Ovary (tissue), 9 donors: ENCODE measurements around the gene PHC2. TPM values are rescaled to one million over a fixed set of nuclear protein-coding genes. Genes with fewer than 3 reads are reported as not detected.

Source experiments
- DNase-seq, 5 donors: peaks; one replicate each; pipeline ENCODE4 v3.0.0-alpha.2; 2019 to 2020
- H3K27ac ChIP-seq, 2 donors: fragments of 200-600 bp; one replicate each; pipeline versions ENCODE4 v1.5.1 to v1.8.0; 2019 to 2022
- H3K27me3 ChIP-seq: fragments of 200-600 bp; one replicate; pipeline ENCODE4 v1.8.0; 2022
- H3K36me3 ChIP-seq: fragments of 200-600 bp; sonication (generic); one replicate; pipeline ENCODE4 v1.5.1; 2019
- H3K4me1 ChIP-seq: one replicate; pipeline ENCODE4 v1.8.1; 2013; ENCODE audit warnings: mild to moderate bottlenecking, moderate library complexity; ENCODE audit not compliant: insufficient read depth
- H3K4me3 ChIP-seq: fragments of 200-600 bp; sonication (generic); one replicate; pipeline ENCODE4 v1.5.1; 2017
- H3K9me3 ChIP-seq, 2 donors: fragments of 200-600 bp in 1 of 2; sonication (generic) in 1 of 2; one replicate each; pipeline versions ENCODE4 v1.5.1 to v1.8.1; 2013 to 2019; ENCODE audit warnings: mild to moderate bottlenecking in 1 of 2, moderate library complexity in 1 of 2
- EP300 ChIP-seq: sonication (generic); formaldehyde crosslinking; IDR thresholded peaks from one replicate; pipeline ENCODE4 v1.6.1; 2017; ENCODE audit warnings: antibody characterized with exemption
- POLR2A ChIP-seq: fragments of 450-650 bp; IDR thresholded peaks from one replicate; pipeline ENCODE4 v1.6.1; 2017; ENCODE audit warnings: antibody characterized with exemption, mild to moderate bottlenecking, moderate library complexity
- WGBS, 3 donors: extraction: QIAGEN DNeasy Blood & Tissue Kit in 1 of 3; methylation state at CpG; one replicate each; pipeline versions ENCODE4 v1.1.5 to v1.1.7; 2013 to 2017; 5-methylcytosine and 5-hydroxymethylcytosine counted together
- intact Hi-C, 4 donors: fragments of 100-400 bp; cut with DNase I; formaldehyde crosslinking; loops; one replicate each; pipeline versions ENCODE4 v1.11.0 to v1.15.1; 2022 to 2023
- polyA plus RNA-seq, 2 donors: library from polyadenylated mRNA; stranded (reverse); fragments of 200-250 nt in 1 of 2; fragments of 350-450 nt in 1 of 2; fragmentation: Illumina TruSeq in 1 of 2; extraction: RNeasy Lipid Tissue Mini Kit (QIAGEN cat#74804) in 1 of 2; gene quantifications; one replicate each; pipeline ENCODE4 v1.2.3, GENCODE V29; 2013 to 2014
- total RNA-seq, 7 donors: library from RNA; depleted of rRNA in 2 of 7; stranded (reverse); fragments of >200 nt in 2 of 7; fragmentation: NEBNext Ultra II Directional in 3 of 7; extraction: Animal tissue kit (Norgen Biotek cat#: 25700) in 3 of 7; gene quantifications; one replicate each; pipeline versions ENCODE4 v1.1.0 to v1.2.4, GENCODE V29; 2016 to 2023
- TF ChIP-seq, protein P1 (sequence below), 3 donors: fragments of 450-650 bp in 2 of 3; fragments of 200-600 bp in 1 of 3; IDR thresholded peaks; one replicate each; pipeline versions ENCODE4 v1.5.1 to v1.8.0; 2016 to 2022; ENCODE audit warnings: antibody characterized with exemption in 3 of 3, mild to moderate bottlenecking in 1 of 3
- donor health status: DM: no; HTN: no; CAD: no; lungs with moderate emphysema.
- donor health status: DM: no; HTN: no; CAD: no.
- donor health status: Bipolar disorder and iron deficiency.
- donor health status: DM: yes; HTN: yes; CAD: no.
- donor health status: DM: no; HTN: no; CAD: no.
- donor health status: DM: yes; HTN: yes; CAD: no.

The PHC2 gene
- total and polyA plus RNA-seq, 9 donors = 52.3 to 101 (median 85.5) TPM

DNA sequence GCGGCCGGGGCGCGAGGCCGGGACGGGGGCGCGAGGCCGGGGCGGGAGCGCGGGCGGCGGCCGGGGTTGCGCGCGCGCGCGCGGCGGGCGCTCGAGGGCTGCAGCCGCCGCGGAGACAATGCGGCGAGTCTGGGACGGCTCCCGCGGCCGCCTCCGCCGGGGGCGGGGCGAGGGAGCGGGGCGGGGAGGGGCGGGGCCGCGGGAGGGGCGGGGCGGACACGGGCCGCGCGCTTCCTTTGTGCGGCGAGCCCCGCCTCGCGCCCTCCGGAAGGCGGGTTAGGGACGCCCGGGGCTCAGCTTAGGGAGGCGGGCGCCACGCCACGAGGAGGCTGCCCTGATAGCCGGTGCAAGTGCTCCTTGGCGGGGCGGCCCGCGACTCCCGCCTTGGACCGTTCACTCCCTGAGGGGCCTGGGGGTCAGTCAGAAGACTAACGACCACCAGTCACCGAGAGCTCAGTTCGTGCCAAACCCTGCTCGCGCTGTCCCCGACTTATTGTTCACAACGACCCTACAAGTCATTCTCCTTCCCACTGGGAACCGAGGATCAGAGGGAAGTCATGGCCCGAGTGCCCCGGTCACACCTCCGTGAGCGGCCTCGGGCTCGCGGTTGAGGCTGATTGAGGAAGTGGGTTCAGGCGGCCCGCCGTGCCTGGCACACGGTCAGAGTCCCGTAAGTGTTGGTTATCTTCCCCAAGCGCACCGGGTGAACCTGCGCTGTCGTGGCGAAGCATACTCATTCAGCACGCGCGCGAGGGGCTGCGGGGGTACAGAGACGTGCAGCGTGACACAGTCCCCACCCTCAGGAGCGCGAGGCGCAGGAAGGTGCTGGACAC lies 80.9 kb downstream of the PHC2 start:
- peak; percentile 83 to 92 (median 89) for DNase-seq
- Histone ChIP-seq H3K4me3 (peak overlapping the region; percentile 87), H3K27me3 (no peaks in the 10 kb centered on the region), H3K9me3 (no peaks in the 10 kb centered on the region), H3K27ac (peak overlapping the region; percentile 44 to 81), H3K4me1 (peaks cover 14% of the 10 kb centered on the region), H3K36me3 (no peaks in the 10 kb centered on the region)
- WGBS, 3 donors = 0 to 1% (median 1%) methylated on average over 41 to 96 of the region's 104 CpGs
- TF ChIP-seq EP300 (no peak), POLR2A (peak; percentile 68)
- intact Hi-C loops = no loop called here

DNA sequence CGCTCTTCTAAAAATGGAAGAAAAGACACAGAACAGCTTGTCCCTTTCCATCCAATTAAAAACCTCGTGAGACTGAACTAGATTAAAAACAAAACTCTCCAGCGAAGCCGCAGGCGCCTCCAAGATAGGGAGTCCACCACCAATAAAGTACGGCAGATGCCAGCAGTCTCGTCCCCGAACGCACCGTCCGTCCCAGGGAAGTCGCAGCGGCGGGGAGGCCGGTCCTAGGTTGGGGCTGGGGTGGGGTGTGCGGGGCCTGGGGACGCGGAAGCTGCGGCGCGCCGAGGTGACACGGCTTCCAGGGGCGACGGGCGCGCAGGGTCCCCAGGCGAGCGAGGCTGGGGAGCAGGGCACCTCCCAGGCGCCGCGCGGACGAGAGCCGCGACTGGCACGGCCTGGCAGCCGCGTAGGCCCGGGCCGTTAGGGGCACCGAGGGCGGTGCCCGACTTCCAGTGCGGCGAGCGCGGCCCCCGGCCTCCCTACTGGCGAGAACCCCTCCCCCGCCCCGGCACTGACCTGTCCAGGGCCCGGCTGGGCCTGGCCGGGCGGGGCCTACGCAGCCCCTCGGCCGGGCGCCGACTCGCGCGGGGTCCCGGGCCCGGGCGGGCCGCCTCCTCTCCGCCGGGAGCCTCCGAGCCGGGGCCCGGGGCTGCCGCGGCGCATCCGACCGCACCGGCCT lies 81.7 kb downstream of the PHC2 start:
- peak overlapping the region; percentile 90 to 93 for H3K27ac ChIP-seq
- intact Hi-C loops = no loop called here
- WGBS, 3 donors = 0 to 1% (median 0%) methylated on average over 48 to 78 of the region's 78 CpGs
- H3K36me3 ChIP-seq = no peaks in the 10 kb centered on the region
- peak overlapping the region; percentile 87 for H3K4me3 ChIP-seq
- DNase-seq = peak; percentile 58 to 78 (median 73)
- H3K4me1 ChIP-seq = peaks cover 17% of the 10 kb centered on the region
- H3K27me3 ChIP-seq = no peaks in the 10 kb centered on the region
- H3K9me3 ChIP-seq = no peaks in the 10 kb centered on the region
- TF ChIP-seq EP300 (no peak), POLR2A (no peak)
- TF ChIP-seq, protein P1, sequence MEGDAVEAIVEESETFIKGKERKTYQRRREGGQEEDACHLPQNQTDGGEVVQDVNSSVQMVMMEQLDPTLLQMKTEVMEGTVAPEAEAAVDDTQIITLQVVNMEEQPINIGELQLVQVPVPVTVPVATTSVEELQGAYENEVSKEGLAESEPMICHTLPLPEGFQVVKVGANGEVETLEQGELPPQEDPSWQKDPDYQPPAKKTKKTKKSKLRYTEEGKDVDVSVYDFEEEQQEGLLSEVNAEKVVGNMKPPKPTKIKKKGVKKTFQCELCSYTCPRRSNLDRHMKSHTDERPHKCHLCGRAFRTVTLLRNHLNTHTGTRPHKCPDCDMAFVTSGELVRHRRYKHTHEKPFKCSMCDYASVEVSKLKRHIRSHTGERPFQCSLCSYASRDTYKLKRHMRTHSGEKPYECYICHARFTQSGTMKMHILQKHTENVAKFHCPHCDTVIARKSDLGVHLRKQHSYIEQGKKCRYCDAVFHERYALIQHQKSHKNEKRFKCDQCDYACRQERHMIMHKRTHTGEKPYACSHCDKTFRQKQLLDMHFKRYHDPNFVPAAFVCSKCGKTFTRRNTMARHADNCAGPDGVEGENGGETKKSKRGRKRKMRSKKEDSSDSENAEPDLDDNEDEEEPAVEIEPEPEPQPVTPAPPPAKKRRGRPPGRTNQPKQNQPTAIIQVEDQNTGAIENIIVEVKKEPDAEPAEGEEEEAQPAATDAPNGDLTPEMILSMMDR (IDR thresholded peaks at IDR 0.05) = no peak

DNA sequence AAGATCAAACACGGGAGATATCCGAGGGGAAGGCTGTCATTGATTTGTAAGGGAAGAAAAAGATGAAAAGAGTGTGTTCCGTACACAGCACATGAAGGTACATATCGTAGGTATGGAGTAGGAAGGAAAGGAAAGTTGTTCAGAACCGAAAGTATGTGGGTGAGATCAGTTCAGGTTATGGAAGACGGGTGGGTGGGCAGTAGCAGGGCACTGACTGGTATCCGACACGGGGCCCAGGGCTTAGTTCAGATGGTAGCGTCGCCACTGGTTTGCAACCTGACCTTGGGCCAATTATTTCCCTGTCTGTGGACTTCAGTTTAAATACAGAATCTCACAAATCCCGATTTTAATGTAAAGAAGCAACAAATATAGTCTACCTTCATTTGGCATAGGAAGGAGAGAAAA lies 82.2 kb downstream of the PHC2 start:
- intact Hi-C loops = no loop called here
- peak overlapping the region; percentile 90 to 93 for H3K27ac ChIP-seq
- peak overlapping the region; percentile 87 for H3K4me3 ChIP-seq
- H3K9me3 ChIP-seq = no peaks in the 10 kb centered on the region
- H3K27me3 ChIP-seq = no peaks in the 10 kb centered on the region
- peaks cover 19% of the 10 kb centered on the region for H3K4me1 ChIP-seq
- TF ChIP-seq POLR2A (no peak), EP300 (no peak)
- TF ChIP-seq, protein P1 (IDR thresholded peaks at IDR 0.05) = no peak
- no peaks in the 10 kb centered on the region for H3K36me3 ChIP-seq
- WGBS, 3 donors = 3% methylated on average over 11 of the region's 11 CpGs
- no peak for DNase-seq

DNA sequence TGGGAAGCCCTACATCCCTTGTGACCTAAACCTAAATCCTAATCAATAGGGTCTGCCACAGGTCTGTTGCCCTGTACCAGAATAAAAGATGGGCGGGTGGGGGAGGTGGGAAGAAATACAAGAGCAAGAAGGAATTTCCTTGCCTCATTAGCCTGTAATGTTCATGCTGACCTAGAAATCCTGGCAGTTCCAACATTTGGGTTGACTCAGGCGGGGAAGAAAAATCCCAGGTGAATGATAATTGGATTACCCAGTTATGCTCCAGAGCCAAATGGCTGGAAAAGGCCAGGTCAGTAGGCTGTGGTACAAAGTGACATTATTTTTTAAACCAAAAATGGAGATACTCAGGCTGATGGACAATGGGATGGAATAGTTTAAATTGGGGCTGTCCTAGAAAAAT lies 82.7 kb downstream of the PHC2 start:
- 10 to 34% (median 25%) methylated on average over 2 of the region's 2 CpGs for WGBS, 3 donors
- intact Hi-C loops = no loop called here
- Histone ChIP-seq H3K4me3 (peak overlapping the region; percentile 87), H3K27me3 (no peaks in the 10 kb centered on the region), H3K36me3 (no peaks in the 10 kb centered on the region), H3K9me3 (no peaks in the 10 kb centered on the region), H3K4me1 (peaks cover 21% of the 10 kb centered on the region), H3K27ac (peak overlapping the region; percentile 90 to 93)
- TF ChIP-seq POLR2A = no peak
- TF ChIP-seq, protein P1 (IDR thresholded peaks at IDR 0.05) = no peak
- TF ChIP-seq EP300 = no peak
- no peak for DNase-seq
